ENCODE data around the gene ACSS1.
A peak's percentile ranks its signal among the peaks of the same experiment; 100 is the strongest.

The ACSS1 gene

DNA sequence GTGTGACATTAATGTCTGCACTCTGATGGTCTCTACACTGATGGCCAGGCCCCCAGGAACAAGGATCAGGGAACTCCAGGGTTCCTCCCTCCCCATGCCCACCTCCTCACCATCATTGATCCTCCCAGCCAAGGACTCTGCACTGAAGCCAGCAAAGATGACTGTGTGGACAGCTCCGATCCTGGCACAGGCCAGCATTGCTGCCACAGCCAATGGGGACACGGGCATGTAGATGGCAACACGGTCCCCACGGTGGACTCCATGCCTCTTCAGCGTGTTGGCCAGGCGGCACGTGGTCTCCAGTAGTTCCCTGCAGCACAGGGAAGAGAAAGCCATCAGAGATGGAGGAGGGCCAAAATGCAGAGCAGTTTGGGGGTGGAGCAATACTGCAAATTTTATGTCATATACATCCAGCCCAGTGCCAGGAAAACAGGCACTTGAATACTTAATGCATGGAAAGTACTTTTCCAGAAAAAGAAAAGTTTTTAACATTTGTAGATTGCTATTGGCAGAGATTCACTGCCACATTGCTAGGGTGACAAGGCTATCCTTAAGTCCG, 27.2 kb downstream of the ACSS1 start:
- DNase-seq, result no peak

- DNase-seq, result no peak
Observed at GRCh38 chr20:25030007-25030648, 27.8 kb downstream of the ACSS1 start.

DNA sequence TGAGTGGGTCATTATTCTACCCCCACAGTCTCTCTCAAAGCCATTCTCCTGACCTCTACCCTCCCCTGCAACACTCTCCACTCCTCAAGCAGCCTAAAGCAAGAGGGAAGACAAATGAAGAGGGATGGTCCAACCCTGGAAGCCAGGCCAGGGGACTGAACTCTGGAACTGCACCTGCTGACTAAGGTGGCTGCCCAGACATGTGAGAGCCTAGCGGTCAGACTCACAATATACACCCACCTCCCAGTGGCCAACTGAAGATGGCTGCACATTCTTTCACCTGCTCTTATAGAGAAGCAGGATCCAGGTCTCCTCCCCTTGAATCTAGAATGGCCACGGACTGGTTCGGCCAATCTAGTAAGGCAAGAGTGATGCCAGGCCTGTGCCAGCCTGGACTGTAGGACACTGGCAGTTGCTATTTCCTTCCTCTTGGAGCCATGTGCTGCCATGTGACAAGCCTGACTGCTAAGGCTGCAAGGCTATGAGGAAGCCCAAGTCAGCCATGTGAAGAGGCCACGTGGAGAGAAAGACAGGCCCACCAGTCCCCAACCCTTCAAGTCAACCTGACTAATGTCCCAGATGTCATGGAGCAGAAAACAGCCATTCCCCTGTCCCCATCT, 31.8 kb downstream of the ACSS1 start:
- DNase-seq, result no peak

GRCh38 chr20:25025091-25025861, 32.7 kb downstream of the ACSS1 start:
- DNase-seq, result no peak

GRCh38 chr20:25024171-25024570, 33.8 kb downstream of the ACSS1 start:
- no peak for DNase-seq

GRCh38 chr20:25023356-25023755, 34.6 kb downstream of the ACSS1 start:
- peak; percentile 74 for DNase-seq

GRCh38 chr20:25022680-25023079, 35.3 kb downstream of the ACSS1 start:
- peak; percentile 40 for DNase-seq

DNA sequence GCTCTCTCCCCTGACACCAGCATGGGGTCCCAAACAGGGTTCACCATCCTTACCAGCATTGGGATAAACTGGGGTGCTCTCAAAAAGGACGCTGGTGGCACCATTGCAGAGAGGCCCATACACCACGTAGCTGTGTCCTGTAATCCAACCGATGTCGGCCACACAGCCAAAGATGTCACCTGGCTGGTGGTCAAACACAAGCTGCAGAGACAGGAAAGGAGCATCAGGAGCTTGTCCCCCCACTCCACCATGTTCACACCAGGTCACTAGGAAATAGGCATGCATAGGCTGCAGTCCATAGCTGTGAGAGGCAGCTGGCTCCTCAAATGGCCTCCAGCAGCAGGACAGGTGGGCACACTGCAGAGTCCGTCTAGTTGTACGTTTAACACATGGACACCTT, 36.6 kb downstream of the ACSS1 start:
- DNase-seq, result no peak

DNA sequence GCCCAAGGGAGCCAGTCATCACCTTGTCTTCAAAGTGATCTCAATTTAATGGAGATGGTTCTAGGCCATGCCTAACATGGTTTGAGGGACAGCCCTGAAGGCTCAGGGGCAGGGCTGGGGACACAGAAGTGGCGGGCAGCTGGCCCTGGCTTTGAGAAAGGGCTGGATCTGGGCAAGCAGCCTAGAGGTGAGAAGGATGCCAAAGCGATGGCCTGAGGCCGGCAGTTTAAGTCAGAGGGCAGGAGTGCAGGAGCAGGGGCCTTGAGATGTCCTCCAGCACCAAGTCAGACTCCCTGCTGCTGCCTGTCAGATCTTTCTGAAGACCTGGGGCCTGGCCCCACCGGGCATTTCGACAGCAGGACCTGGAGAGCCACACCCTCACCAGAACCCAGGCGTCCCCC, 37.0 kb downstream of the ACSS1 start:
- DNase-seq, result no peak

- DNase-seq, result no peak
Observed at GRCh38 chr20:25020345-25020744, 37.6 kb downstream of the ACSS1 start.

DNA sequence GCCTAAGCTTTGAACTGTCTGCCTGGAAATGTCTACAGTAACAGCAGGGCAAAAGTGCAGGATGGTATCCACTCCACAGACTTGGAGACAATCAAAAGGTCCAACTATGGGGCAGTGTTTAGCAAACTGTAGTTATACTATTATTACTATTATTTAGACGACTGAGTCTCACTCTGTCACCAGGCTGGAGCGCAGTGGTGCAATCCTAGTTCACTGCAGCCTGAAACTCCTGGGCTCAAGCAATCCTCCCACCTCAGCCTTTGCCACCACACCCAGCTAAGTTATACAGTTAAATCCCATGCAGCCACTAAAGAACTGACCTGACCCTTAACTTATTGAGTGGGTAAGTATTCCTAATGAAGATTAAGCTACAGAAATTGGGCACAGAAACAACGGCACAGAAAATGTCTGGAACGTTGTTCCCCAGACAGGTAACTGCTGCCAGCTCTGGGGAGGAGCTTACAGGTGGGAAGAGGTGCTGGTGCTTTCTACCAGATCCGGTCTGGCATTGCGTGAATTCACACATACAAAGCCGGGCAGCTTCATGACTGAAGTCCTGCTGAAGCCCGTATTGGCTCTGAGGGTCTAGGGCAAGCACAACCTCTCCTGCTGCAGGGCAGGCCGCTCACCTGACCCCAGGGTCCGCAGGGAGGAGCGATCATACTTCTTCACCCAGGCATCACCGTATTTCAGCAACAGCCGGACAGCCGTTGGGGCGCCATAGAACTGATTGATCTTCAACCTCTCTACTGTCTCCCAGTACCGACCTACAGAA, 38.4 kb downstream of the ACSS1 start:
- no peak for DNase-seq

DNA sequence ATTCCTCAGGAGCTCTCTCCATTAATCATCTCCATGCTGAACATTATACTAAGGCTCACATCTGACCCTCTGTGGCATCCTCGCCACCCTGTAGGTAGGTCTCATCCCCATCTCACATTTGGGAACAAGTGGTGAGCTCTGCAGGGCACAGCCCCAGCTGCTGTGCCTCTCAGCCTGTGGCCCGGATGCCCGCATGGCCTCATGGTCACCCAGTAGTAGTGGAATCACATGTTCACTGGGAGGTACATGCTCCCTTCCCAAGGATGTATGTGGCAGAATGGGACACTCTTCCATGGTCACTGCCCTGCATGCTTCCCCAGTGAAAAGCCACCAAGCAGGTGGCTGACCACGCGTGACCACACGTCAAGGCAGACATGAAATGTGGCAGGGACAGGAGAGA, 39.1 kb downstream of the ACSS1 start:
- no peak for DNase-seq

DNA sequence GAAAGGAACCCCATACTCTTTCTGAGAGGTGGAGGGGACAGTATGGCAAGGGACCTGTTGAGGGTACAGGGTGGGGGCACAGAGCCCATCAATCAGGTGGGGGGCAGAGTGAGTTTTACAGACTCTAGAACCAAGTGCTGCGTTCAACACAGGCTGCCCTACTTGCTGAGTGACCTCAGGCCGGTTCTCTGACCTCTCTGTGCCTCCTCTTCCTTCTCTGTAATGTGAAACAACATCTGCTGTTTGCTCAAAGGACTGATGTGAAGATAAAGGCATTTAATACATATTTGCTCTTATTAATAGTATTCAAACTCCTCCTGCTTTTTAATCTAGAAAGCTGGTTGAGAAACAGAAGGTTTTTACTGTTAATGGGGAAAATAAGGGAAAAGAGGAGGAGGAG, 39.5 kb downstream of the ACSS1 start:
- DNase-seq, result no peak

- DNase-seq, result no peak
Observed at GRCh38 chr20:25017257-25017803, 40.6 kb downstream of the ACSS1 start.

DNA sequence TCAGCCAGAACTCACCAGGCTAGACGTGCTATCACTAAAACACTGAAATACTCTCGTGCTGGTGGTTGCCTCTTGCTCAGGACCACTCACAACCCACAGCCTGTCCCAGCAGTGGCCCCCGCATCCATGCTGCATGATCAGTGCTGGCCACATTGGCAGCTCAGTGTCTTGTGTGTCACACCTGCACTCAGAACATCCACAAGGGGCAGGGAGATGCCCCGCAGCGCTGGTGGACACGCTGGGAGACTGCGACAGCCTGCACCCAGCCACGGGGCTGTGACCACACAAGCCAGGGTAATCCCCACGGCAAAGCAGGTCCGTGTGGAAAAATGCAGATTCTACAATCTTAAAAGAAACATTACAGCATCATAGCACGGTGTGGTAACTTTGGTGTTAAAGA, 41.5 kb downstream of the ACSS1 start:
- DNase-seq, result no peak

GRCh38 chr20:25015986-25016385, 42.0 kb downstream of the ACSS1 start:
- DNase-seq, result no peak

GRCh38 chr20:25014816-25015215, 43.1 kb downstream of the ACSS1 start:
- DNase-seq, result no peak

GRCh38 chr20:25013478-25014380, 44.2 kb downstream of the ACSS1 start:
- no peak for DNase-seq

- no peak for DNase-seq
Observed at GRCh38 chr20:25012616-25013189, 45.2 kb downstream of the ACSS1 start.

GRCh38 chr20:25011831-25012241, 46.1 kb downstream of the ACSS1 start:
- DNase-seq, result no peak

GRCh38 chr20:25011261-25011660, 46.7 kb downstream of the ACSS1 start:
- DNase-seq, result no peak
